GM12878 (cell line): ENCODE data around the gene SNN. TPM values are rescaled to one million over a fixed set of nuclear protein-coding genes. Genes with fewer than 3 reads are reported as not detected.

Source experiments
- ATAC-seq: fragments of 200-7000 bp; cut with Tn5 transposase; 3 replicates; pipeline ENCODE4 v1.9.1; 2020; ENCODE audit warnings: mild to moderate bottlenecking, moderate library complexity
- BruUV-seq: library from RNA; stranded (reverse); fragments of 400-500 nt; replicated peaks from 2 replicates; lab custom pipeline; 2021; lab: Mats Ljungman, UMichigan
- CTCF ChIA-PET: fragments of 300-600 bp; sonication (Branson Sonifier 250); formaldehyde crosslinking; extraction: SDS; loops from one replicate; lab custom pipeline; 2021; ENCODE audit warnings: inconsistent platforms; lab: Yijun Ruan, JAX
- POLR2A ChIA-PET: fragments of 350-600 bp; formaldehyde crosslinking; extraction: SDS; loops from one replicate; lab custom pipeline; 2021; ENCODE audit warnings: inconsistent platforms; lab: Charles Lee
- RAD21 ChIA-PET: fragments of 300-600 bp; sonication (Branson Sonifier 250); formaldehyde crosslinking; loops from one replicate; lab custom pipeline; 2023; ENCODE audit warnings: antibody characterized with exemption; ENCODE audit not compliant: unreplicated experiment; lab: Charles Lee
- SMC1A ChIA-PET: fragments of 300-600 bp; sonication (Branson Sonifier 250); formaldehyde crosslinking; loops from one replicate; lab custom pipeline; 2023; ENCODE audit not compliant: unreplicated experiment, uncharacterized antibody; lab: Charles Lee
- DNase-seq: peaks from one replicate; pipeline ENCODE4 v3.0.0-alpha.2; 2011; ENCODE audit warnings: low read depth, low spot score
- FAIRE-seq: peaks from 3 replicates; lab custom pipeline; 2011; peaks lifted over from hg19 to GRCh38; lab: Jason Lieb, UNC
- H2AFZ ChIP-seq: 2 replicates; pipeline ENCODE4 v1.6.0; 2011; ENCODE audit warnings: low read depth, low read length, control low read depth; ENCODE audit not compliant: control insufficient read depth
- H3K27ac ChIP-seq: 2 replicates; pipeline ENCODE4 v1.5.1; 2011; ENCODE audit warnings: control low read depth; ENCODE audit not compliant: control insufficient read depth, insufficient read depth
- H3K27me3 ChIP-seq, 2 experiments: replicated peaks in 1 of 2; 2 replicates each; pipeline versions ENCODE4 v1.6.0 to v1.6.1; 2011; ENCODE audit warnings: low read length in 1 of 2; ENCODE audit not compliant: control insufficient read depth in 2 of 2, insufficient read depth in 2 of 2
- H3K36me3 ChIP-seq, 2 experiments: 2 replicates each; pipeline ENCODE4 v1.5.1; 2011; ENCODE audit warnings: low read length in 1 of 2; ENCODE audit not compliant: control insufficient read depth in 2 of 2, insufficient read depth in 2 of 2
- H3K4me1 ChIP-seq: 2 replicates; pipeline ENCODE4 v1.6.1; 2011; ENCODE audit warnings: mild to moderate bottlenecking, low read length, moderate library complexity, mixed read lengths; ENCODE audit not compliant: control insufficient read depth, insufficient read depth
- H3K4me2 ChIP-seq: 2 replicates; pipeline ENCODE4 v1.6.0; 2011; ENCODE audit warnings: control low read depth; ENCODE audit not compliant: control insufficient read depth, insufficient read depth
- H3K4me3 ChIP-seq: fragments of 200-600 bp; sonication (generic); 2 replicates; pipeline ENCODE4 v1.5.1; 2016
- H3K79me2 ChIP-seq: 2 replicates; pipeline ENCODE4 v1.6.0; 2011; ENCODE audit warnings: low read length; ENCODE audit not compliant: control insufficient read depth, insufficient read depth
- H3K9ac ChIP-seq: 2 replicates; pipeline ENCODE4 v1.8.0; 2011; ENCODE audit warnings: low read length, control low read depth, mixed read lengths; ENCODE audit not compliant: control insufficient read depth, insufficient read depth
- H3K9me3 ChIP-seq: replicated peaks from 3 replicates; pipeline ENCODE4 v1.5.1; 2011; ENCODE audit warnings: mild to moderate bottlenecking, low read length; ENCODE audit not compliant: control insufficient read depth, insufficient read depth
- H4K20me1 ChIP-seq: 2 replicates; pipeline ENCODE4 v1.6.0; 2011; ENCODE audit not compliant: control insufficient read depth, insufficient read depth
- ATF7 ChIP-seq: fragments of 450-650 bp; IDR thresholded peaks from 2 replicates; pipeline ENCODE4 v1.6.1; 2016; ENCODE audit warnings: low read depth, mild to moderate bottlenecking
- BCL3 ChIP-seq: IDR thresholded peaks from 2 replicates; pipeline ENCODE4 v1.6.1; 2011; ENCODE audit warnings: borderline replicate concordance, low read depth, mild to moderate bottlenecking, moderate library complexity, low read length; ENCODE audit not compliant: insufficient read depth, poor library complexity, severe bottlenecking
- CREB1 ChIP-seq: IDR thresholded peaks from 2 replicates; pipeline ENCODE4 v1.6.1; 2012; ENCODE audit warnings: low read depth, mild to moderate bottlenecking, inconsistent platforms
- CTCF ChIP-seq, 3 experiments: IDR thresholded peaks in 2 of 3; conservative IDR thresholded peaks in 1 of 3; 2 replicates each; pipeline ENCODE4 v1.5.1; 2011; ENCODE audit warnings: low read depth in 3 of 3, low read length in 3 of 3, mild to moderate bottlenecking in 3 of 3, control low read depth in 2 of 3, moderate library complexity in 2 of 3, inconsistent platforms in 1 of 3, mixed read lengths in 1 of 3; ENCODE audit not compliant: control insufficient read depth in 2 of 3, insufficient read depth in 1 of 3; ENCODE audit errors: extremely low read depth in 1 of 3
- LARP7 ChIP-seq: fragments of 450-650 bp; IDR thresholded peaks from 2 replicates; pipeline ENCODE4 v1.6.1; 2017; ENCODE audit warnings: mild to moderate bottlenecking
- MEF2B ChIP-seq: fragments of 450-650 bp; IDR thresholded peaks from 2 replicates; pipeline ENCODE4 v1.6.1; 2018; ENCODE audit warnings: mild to moderate bottlenecking, moderate library complexity; ENCODE audit not compliant: partially characterized antibody, poor library complexity, severe bottlenecking
- PKNOX1 ChIP-seq: fragments of 450-650 bp; IDR thresholded peaks from 2 replicates; pipeline ENCODE4 v1.6.1; 2016; ENCODE audit warnings: mild to moderate bottlenecking
- POU2F2 ChIP-seq: IDR thresholded peaks from 3 replicates; pipeline ENCODE4 v1.6.1; 2011; ENCODE audit warnings: low read depth, mild to moderate bottlenecking, low read length, borderline replicate concordance
- RFX5 ChIP-seq: IDR thresholded peaks from 2 replicates; pipeline ENCODE4 v1.6.1; 2011; ENCODE audit warnings: low read depth, low read length, improper control_type of control experiment
- WGBS: methylation state at CpG from one replicate; pipeline ENCODE4 v1.1.6; 2016; ENCODE audit warnings: low lambda C conversion rate; ENCODE audit not compliant: insufficient replicate concordance, insufficient coverage; ENCODE audit errors: missing lambda C conversion rate; 5-methylcytosine and 5-hydroxymethylcytosine counted together
- in situ Hi-C: fragments of 300-500 bp; cut with MboI; formaldehyde crosslinking; loops from 9 replicates; pipeline ENCODE4 v1.14.3; 2018; ENCODE audit warnings: mixed read lengths
- intact Hi-C: fragments of 100-400 bp; cut with micrococcal nuclease; formaldehyde crosslinking; loops from one replicate; pipeline ENCODE4 v1.14.2; 2022; ENCODE audit not compliant: unreplicated experiment
- polyA plus RNA-seq, 11 experiments: library from polyadenylated mRNA; depleted of rRNA in 4 of 11; unstranded in 6 of 11; stranded (reverse) in 5 of 11; fragments of >200 nt; fragmentation: Nextera tagmentation in 4 of 11; fragmentation: Illumina TruSeq in 1 of 11; extraction: Ambion mirVana in 4 of 11; extraction: Trizol in 1 of 11; gene quantifications; 1 replicate in 1 of 11; 2 replicates in 10 of 11; pipeline versions ENCODE4 v1.2.1 to v1.2.3, GENCODE V29; 2011 to 2016; ENCODE audit warnings: inconsistent platforms in 2 of 11, missing spikeins in 2 of 11, low read depth in 1 of 11
- total RNA-seq, 4 experiments: library from RNA; depleted of rRNA in 3 of 4; stranded (reverse); fragments of >200 nt in 3 of 4; fragmentation: Illumina TruSeq in 1 of 4; extraction: Trizol in 1 of 4; gene quantifications; 2 replicates each; pipeline versions ENCODE4 v1.2.1 to v1.2.3, GENCODE V29; 2013 to 2021

Gene SNN
- total and polyA plus RNA-seq, 10 of the 15 experiments (the other 5 are each of a cell fraction or from before 2014, with no cell fraction given): 2.2 to 43.4 (median 27.8) TPM

GRCh38 chr16:11697319-11697718 is 29.1 kb downstream of the SNN start (continued):
- no peak for TF ChIP-seq BCL3
- no peak for TF ChIP-seq POU2F2
- TF ChIP-seq MEF2B: no peak
- TF ChIP-seq PKNOX1: no peak
- TF ChIP-seq ATF7: no peak

GRCh38 chr16:11698271-11698689 is 30.0 kb downstream of the SNN start:
- BruUV-seq: no TSS peak
- peak; percentile 34; the same call in 2 of the 3 replicates for ATAC-seq
- DNase-seq: no peak
- ChIA-PET POLR2A (interaction anchor here (0.6 to 1.6 kb wide), 4 partner anchors 8 to 126 kb away, joined by 3 to 4 read pairs (median 3); no protein-coding TSS in a partner anchor), RAD21 (interaction anchor here (0.6 to 1.0 kb wide), 3 partner anchors 9 to 115 kb away, joined by 3 to 4 read pairs (median 3); no protein-coding TSS in a partner anchor)
- H3K4me1 ChIP-seq: no peaks in the 10 kb centered on the region
- H2AFZ ChIP-seq: no peak overlapping the region
- in situ Hi-C loops: no loop called here
- TF ChIP-seq CTCF (IDR thresholded peaks at IDR 0.05 in 2 of 3, conservative IDR thresholded peaks at IDR 0.05 in 1 of 3; ENCODE audit: control insufficient read depth in 2 of 3, extremely low read depth in 1 of 3, insufficient read depth in 1 of 3, low read depth in 3 of 3, low read length in 3 of 3) (peak in 1 of 3 experiments; percentile 21; a peak in 2 of 6 replicates), LARP7 (no peak), CREB1 (no peak), RFX5 (no peak)
- TF ChIP-seq, all 136 proteins: peak for 1
- no peak for FAIRE-seq
- WGBS: 63% methylated on average over 7 of the region's 7 CpGs
- intact Hi-C loops: no loop called here
- Histone ChIP-seq H3K9ac (no peak overlapping the region), H3K27me3 (no peaks in the 10 kb centered on the region), H3K79me2 (peaks cover 5% of the 10 kb centered on the region), H3K9me3 (no peaks in the 10 kb centered on the region), H3K4me3 (no peak overlapping the region), H3K27ac (no peak overlapping the region), H3K4me2 (no peak overlapping the region), H4K20me1 (no peaks in the 10 kb centered on the region; the same call in 1 of the 2 replicates), H3K36me3 (peaks cover 33 to 40% of the 10 kb centered on the region in 2 experiments)
- ChIA-PET SMC1A (interaction anchor here (1.0 to 2.2 kb wide), 3 partner anchors 9 to 20 kb away, joined by 3 to 5 read pairs (median 5); no protein-coding TSS in a partner anchor), CTCF (interaction anchor here (0.8 to 1.3 kb wide), 5 partner anchors 9 to 100 kb away, joined by 3 to 5 read pairs (median 4); no protein-coding TSS in a partner anchor)
